D721Med (cell line): ENCODE measurements around the gene RAB36.

Experiments used
- DNase-seq: peaks from one replicate; pipeline ENCODE4 v3.0.0; 2011; ENCODE audit warnings: low spot score; ENCODE audit not compliant: insufficient read length
- FAIRE-seq: peaks from 2 replicates; lab custom pipeline; 2011; peaks lifted over from hg19 to GRCh38; lab: Jason Lieb, UNC
- TF ChIP-seq, protein P1 (sequence below): IDR thresholded peaks from 2 replicates; pipeline ENCODE4 v1.5.1; 2012; ENCODE audit warnings: mild to moderate bottlenecking, control low read depth; ENCODE audit not compliant: insufficient read depth; ENCODE audit errors: missing control alignments

The RAB36 gene

DNA sequence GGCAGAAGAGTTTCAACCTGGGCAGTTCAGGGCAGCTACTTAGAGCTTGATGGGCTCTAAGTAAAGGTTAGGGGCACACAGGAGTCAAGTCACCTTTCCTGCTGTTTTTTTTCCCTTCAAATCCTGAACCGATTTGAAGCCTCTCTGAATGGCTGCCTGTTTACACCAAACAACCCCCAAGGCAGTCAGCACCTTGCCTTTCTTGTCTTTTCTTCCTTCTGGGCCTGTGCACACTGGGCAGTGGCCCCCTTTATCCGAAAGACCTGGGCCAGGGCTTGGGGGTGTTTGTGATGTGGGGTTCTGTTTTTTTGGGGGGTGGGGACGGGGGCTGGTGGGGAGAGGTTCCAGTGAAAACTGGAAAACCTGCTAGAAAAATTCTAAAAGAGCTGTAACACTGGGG lies 7.8 kb upstream of the RAB36 start:
- DNase-seq (no peak), FAIRE-seq (no peak)
- TF ChIP-seq, protein P1, sequence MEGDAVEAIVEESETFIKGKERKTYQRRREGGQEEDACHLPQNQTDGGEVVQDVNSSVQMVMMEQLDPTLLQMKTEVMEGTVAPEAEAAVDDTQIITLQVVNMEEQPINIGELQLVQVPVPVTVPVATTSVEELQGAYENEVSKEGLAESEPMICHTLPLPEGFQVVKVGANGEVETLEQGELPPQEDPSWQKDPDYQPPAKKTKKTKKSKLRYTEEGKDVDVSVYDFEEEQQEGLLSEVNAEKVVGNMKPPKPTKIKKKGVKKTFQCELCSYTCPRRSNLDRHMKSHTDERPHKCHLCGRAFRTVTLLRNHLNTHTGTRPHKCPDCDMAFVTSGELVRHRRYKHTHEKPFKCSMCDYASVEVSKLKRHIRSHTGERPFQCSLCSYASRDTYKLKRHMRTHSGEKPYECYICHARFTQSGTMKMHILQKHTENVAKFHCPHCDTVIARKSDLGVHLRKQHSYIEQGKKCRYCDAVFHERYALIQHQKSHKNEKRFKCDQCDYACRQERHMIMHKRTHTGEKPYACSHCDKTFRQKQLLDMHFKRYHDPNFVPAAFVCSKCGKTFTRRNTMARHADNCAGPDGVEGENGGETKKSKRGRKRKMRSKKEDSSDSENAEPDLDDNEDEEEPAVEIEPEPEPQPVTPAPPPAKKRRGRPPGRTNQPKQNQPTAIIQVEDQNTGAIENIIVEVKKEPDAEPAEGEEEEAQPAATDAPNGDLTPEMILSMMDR: no peak

DNA sequence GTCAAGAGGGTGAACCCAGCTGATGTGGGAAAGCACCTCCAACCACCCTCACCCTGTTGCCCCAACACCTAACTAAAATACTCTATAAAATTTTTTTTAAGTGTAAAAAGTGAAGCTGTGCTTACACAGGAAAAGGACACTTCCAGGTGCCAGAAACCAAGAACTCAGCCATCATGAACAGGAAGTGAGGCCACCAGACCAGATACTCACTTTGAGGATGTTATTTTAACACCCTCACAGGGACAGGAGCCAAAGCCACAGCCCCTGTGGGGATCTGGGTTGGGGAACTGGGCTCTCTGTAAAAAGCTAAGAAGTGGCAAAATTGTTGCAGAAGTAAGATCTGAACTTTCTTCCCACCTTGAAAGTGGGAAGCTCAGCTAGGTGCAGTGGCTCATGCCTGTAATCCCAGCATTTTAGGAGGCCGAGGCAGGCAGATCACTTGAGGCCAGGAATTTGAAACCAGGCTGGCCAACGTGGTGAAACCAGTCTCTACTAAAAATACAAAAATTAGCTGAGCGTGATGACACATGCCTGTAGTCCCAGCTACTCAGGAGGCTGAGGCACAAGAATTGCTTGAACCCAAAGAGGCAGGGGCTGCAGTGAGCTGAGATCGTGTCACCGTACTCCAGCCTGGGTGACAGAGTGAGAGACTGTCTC lies 7.2 kb upstream of the RAB36 start:
- TF ChIP-seq, protein P1: no peak
- FAIRE-seq (no peak), DNase-seq (no peak)

DNA sequence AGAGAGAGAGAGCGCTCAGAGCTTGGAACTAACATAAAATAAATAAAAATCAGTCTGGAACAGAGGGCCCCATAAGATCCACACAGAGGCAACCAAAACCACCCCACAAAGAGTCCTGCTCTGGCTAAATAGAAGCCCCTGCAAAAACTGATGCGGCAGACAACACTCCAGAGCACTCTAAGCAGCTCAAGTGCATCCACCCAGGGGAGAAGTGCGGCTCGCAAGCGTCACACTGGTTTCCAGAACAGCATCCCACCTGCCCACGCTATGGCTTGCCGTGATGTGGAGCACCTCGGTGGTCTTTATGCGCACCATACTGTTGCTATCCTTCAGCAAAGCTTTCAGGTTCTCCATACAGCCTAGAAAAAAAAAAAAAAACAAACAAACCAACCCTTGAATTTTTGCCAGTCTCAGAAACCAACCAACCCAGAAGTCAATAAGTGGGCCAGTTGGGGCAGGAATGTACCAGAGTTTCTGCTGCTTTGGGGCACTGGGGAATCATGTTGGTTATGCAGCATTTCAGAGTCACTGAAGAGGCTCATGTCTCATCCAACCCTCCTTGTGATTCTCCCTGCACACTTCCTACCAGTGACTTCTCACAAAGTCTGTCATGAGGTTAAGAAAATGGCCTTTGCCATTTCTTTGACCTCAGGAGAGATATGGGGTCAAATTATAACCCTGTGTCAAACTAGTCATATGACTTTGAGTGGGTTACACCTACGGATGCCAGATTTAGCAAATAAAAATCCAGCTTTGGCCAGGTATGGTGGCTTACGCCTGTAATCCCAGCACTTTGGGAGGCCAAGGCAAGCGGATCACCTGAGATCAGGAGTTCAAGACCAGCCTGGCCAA lies 6.5 kb upstream of the RAB36 start:
- no peak for DNase-seq
- TF ChIP-seq, protein P1: no peak
- no peak for FAIRE-seq

DNA sequence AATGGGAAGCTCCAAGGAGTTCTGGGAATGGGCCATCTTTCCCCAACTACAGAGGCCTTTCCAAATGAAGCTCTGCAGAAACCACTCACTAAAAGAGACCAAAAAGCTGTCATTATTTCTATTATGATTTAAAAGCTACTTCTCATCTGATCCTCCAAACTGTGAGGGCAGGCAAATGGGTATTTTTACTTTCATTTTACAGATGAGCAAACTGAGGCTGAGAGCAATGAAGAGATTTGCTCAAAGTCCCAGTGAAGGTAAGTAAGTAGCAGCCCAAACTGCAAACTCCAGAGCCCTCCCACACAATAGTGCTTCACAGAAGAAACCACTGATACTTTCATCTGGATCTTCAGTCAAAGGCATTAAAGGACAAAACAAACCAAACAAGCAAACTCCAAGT lies 4.9 kb upstream of the RAB36 start:
- DNase-seq (no peak), FAIRE-seq (no peak)
- TF ChIP-seq, protein P1: no peak

DNA sequence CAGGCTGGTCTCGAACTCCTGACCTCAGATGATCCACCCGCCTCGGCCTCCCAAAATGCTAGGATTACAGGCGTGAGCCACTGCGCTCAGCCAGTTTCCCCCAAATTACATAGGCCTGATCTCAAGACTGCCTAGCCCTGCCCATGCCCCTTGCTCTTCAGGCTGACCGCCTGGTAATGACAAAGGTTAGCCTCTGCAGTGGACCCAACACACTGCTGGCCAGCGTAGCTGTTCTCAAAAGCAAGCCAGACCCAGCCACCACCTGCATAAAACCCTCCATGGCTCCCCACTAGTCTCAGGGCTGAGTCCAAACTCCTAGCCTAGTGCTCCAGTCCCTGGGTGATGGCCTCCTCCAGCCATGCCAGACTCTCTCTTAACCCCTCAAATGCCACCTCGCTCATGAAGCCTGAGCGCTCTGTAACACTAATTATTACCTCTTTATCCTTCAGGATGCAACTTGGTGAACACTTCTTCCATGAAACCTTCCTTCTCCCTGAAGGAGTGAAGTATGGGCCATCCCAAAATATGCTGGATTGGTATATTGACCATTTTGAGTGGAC lies 2.7 kb upstream of the RAB36 start:
- TF ChIP-seq, protein P1: no peak
- DNase-seq: no peak
- FAIRE-seq: no peak

DNA sequence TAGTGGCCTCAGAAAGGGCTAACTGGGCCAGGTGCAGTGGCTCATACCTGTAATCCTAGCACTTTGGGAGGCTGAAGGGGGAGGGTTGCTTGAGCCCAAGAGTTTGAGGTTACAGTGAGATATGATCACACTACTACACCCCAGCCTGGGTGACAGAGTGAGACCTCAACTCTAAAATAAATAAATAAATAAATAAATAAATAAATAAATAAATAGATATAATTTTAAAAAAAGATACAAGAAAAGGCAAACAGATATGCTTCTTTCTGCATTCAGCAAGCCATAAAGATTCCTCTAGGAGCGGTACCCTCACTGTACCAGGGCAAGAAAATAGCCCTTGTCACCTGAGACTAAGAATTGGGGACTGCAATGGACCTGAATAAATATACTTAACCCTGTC lies 2.2 kb upstream of the RAB36 start:
- FAIRE-seq: no peak
- TF ChIP-seq, protein P1: no peak
- no peak for DNase-seq
